H9 (cell line): Measurements from ENCODE around the gene RPRD1B. TPM values are rescaled to one million over a fixed set of nuclear protein-coding genes. Genes with fewer than 3 reads are reported as not detected.

ENCODE experiments used
- DNase-seq: peaks from one replicate; pipeline ENCODE4 v3.0.0-alpha.2; 2017
- H2AFZ ChIP-seq: one replicate; pipeline ENCODE4 v1.6.1; 2013; ENCODE audit warnings: mild to moderate bottlenecking, low read length, control low read depth, moderate library complexity
- H2AK5ac ChIP-seq: 2 replicates; pipeline ENCODE4 v1.6.1; 2013; ENCODE audit warnings: low read length, control low read depth, mixed read lengths; ENCODE audit not compliant: insufficient read length
- H2BK120ac ChIP-seq: one replicate; pipeline ENCODE4 v1.6.1; 2013; ENCODE audit warnings: low read depth, mild to moderate bottlenecking, low read length, control low read depth, inconsistent platforms; ENCODE audit not compliant: poor library complexity, severe bottlenecking
- H2BK12ac ChIP-seq: 2 replicates; pipeline ENCODE4 v1.6.1; 2013; ENCODE audit warnings: low read length, control low read depth, mixed read lengths, low read depth; ENCODE audit not compliant: insufficient read length
- H2BK15ac ChIP-seq: 2 replicates; pipeline ENCODE4 v1.6.1; 2013; ENCODE audit warnings: low read depth, low read length, control low read depth
- H2BK20ac ChIP-seq: one replicate; pipeline ENCODE4 v1.6.1; 2013; ENCODE audit warnings: low read depth, mild to moderate bottlenecking, low read length, control low read depth, inconsistent platforms; ENCODE audit not compliant: poor library complexity, severe bottlenecking
- H2BK5ac ChIP-seq: 2 replicates; pipeline ENCODE4 v1.6.1; 2013; ENCODE audit warnings: low read length, control low read depth, mixed read lengths; ENCODE audit not compliant: insufficient read length
- H3K14ac ChIP-seq: 2 replicates; pipeline ENCODE4 v1.6.1; 2013; ENCODE audit warnings: low read length, control low read depth; ENCODE audit not compliant: insufficient read depth
- H3K18ac ChIP-seq: 2 replicates; pipeline ENCODE4 v1.6.1; 2013; ENCODE audit warnings: low read depth, mild to moderate bottlenecking, mixed read lengths, low read length, control low read depth; ENCODE audit not compliant: insufficient read length
- H3K23ac ChIP-seq: 2 replicates; pipeline ENCODE4 v1.6.1; 2013; ENCODE audit warnings: low read length, control low read depth, mixed read lengths, low read depth; ENCODE audit not compliant: insufficient read length
- H3K23me2 ChIP-seq: 2 replicates; pipeline ENCODE4 v1.6.1; 2013; ENCODE audit warnings: low read depth, mild to moderate bottlenecking, mixed read lengths, low read length, control low read depth; ENCODE audit not compliant: insufficient read length, poor library complexity, severe bottlenecking
- H3K27ac ChIP-seq: 2 replicates; pipeline ENCODE4 v1.5.1; 2013; ENCODE audit warnings: low read length, control low read depth, mixed read lengths, low read depth; ENCODE audit not compliant: insufficient read length
- H3K27me3 ChIP-seq: 2 replicates; pipeline ENCODE4 v1.6.1; 2013; ENCODE audit warnings: low read length, control low read depth, inconsistent platforms; ENCODE audit not compliant: insufficient read depth
- H3K4ac ChIP-seq: 2 replicates; pipeline ENCODE4 v1.6.1; 2013; ENCODE audit warnings: low read depth, mild to moderate bottlenecking, control low read depth, inconsistent platforms, low read length, moderate library complexity
- H3K4me1 ChIP-seq: 2 replicates; pipeline ENCODE4 v1.6.1; 2013; ENCODE audit warnings: low read length, control low read depth, inconsistent platforms; ENCODE audit not compliant: insufficient read depth
- H3K4me2 ChIP-seq: 2 replicates; pipeline ENCODE4 v1.6.1; 2013; ENCODE audit warnings: low read length, control low read depth, mixed read lengths; ENCODE audit not compliant: insufficient read length, insufficient read depth
- H3K56ac ChIP-seq: 2 replicates; pipeline ENCODE4 v1.6.1; 2013; ENCODE audit warnings: low read depth, mild to moderate bottlenecking, mixed read lengths, low read length, control low read depth; ENCODE audit not compliant: insufficient read length
- H3K79me1 ChIP-seq: 2 replicates; pipeline ENCODE4 v1.6.1; 2013; ENCODE audit warnings: low read depth, mild to moderate bottlenecking, moderate library complexity, low read length, control low read depth, inconsistent platforms; ENCODE audit not compliant: insufficient read depth, poor library complexity, severe bottlenecking
- H3K79me2 ChIP-seq: 2 replicates; pipeline ENCODE4 v1.6.1; 2013; ENCODE audit warnings: low read length, control low read depth, inconsistent platforms; ENCODE audit not compliant: insufficient read depth
- H3K9ac ChIP-seq: 2 replicates; pipeline ENCODE4 v1.6.1; 2013; ENCODE audit warnings: low read length, control low read depth, mixed read lengths; ENCODE audit not compliant: insufficient read length; ENCODE audit errors: extremely low read depth
- H3K9me3 ChIP-seq: one replicate; pipeline ENCODE4 v1.6.1; 2013; ENCODE audit warnings: low read depth, low read length, inconsistent platforms; ENCODE audit not compliant: control insufficient read depth
- H3T11ph ChIP-seq: one replicate; pipeline ENCODE4 v1.6.1; 2013; ENCODE audit warnings: mild to moderate bottlenecking, low read length, control low read depth, inconsistent platforms
- H4K20me1 ChIP-seq: one replicate; pipeline ENCODE4 v1.6.1; 2013; ENCODE audit not compliant: control insufficient read depth, insufficient read length, insufficient read depth
- H4K5ac ChIP-seq: 2 replicates; pipeline ENCODE4 v1.6.1; 2013; ENCODE audit warnings: low read depth, mild to moderate bottlenecking, mixed read lengths, low read length, control low read depth; ENCODE audit not compliant: insufficient read length
- H4K8ac ChIP-seq: replicated peaks from 2 replicates; pipeline ENCODE4 v1.6.1; 2013; ENCODE audit warnings: low read length, control low read depth, mixed read lengths, low read depth; ENCODE audit not compliant: insufficient read length
- H4K91ac ChIP-seq: 2 replicates; pipeline ENCODE4 v1.6.1; 2013; ENCODE audit warnings: low read depth, mild to moderate bottlenecking, moderate library complexity, mixed read lengths, low read length, control low read depth; ENCODE audit not compliant: insufficient read length
- H3K27ac Mint-ChIP-seq, 3 experiments: 2 replicates in 2 of 3; 3 replicates in 1 of 3; pipeline ENCODE4 v1.8.0; 2020 to 2021; ENCODE audit warnings: mixed read lengths in 3 of 3, mild to moderate bottlenecking in 1 of 3, moderate library complexity in 1 of 3
- H3K27me3 Mint-ChIP-seq: 2 replicates; pipeline ENCODE4 v1.8.0; 2021; ENCODE audit warnings: low read depth, mild to moderate bottlenecking, moderate library complexity, mixed read lengths
- H3K36me3 Mint-ChIP-seq, 3 experiments: 2 replicates in 2 of 3; 3 replicates in 1 of 3; pipeline ENCODE4 v1.8.0; 2020 to 2021; ENCODE audit warnings: low read depth in 3 of 3, mixed read lengths in 3 of 3; ENCODE audit not compliant: insufficient read depth in 1 of 3
- H3K4me1 Mint-ChIP-seq, 2 experiments: 2 replicates each; pipeline ENCODE4 v1.8.0; 2020; ENCODE audit warnings: mixed read lengths in 2 of 2
- H3K4me3 Mint-ChIP-seq, 2 experiments: 2 replicates in 1 of 2; 3 replicates in 1 of 2; pipeline ENCODE4 v1.8.0; 2020 to 2021; ENCODE audit warnings: mild to moderate bottlenecking in 2 of 2, mixed read lengths in 2 of 2, moderate library complexity in 1 of 2
- H3K9me3 Mint-ChIP-seq, 2 experiments: 2 replicates in 1 of 2; 3 replicates in 1 of 2; pipeline ENCODE4 v1.8.0; 2020; ENCODE audit warnings: mild to moderate bottlenecking in 2 of 2, mixed read lengths in 2 of 2, moderate library complexity in 1 of 2
- WGBS: extraction: QIAGEN DNeasy Blood & Tissue Kit; methylation state at CpG from one replicate; pipeline ENCODE4 v1.1.7; 2013; ENCODE audit warnings: missing lambda C conversion rate, low lambda C conversion rate, mixed read lengths; ENCODE audit not compliant: insufficient read length; ENCODE audit errors: extremely low coverage; 5-methylcytosine and 5-hydroxymethylcytosine counted together
- total RNA-seq: library from RNA; stranded (reverse); gene quantifications from 2 replicates; pipeline ENCODE4 v1.2.1, GENCODE V29; 2021
- TF ChIP-seq, protein P1 (sequence below): fragments of 200-600 bp; sonication (generic); conservative IDR thresholded peaks from 3 replicates; pipeline ENCODE4 v1.8.0; 2021; ENCODE audit warnings: antibody characterized with exemption, mild to moderate bottlenecking

The RPRD1B gene
- total RNA-seq, 1 experiment from 2014 or later, result 34.3 TPM

DNA sequence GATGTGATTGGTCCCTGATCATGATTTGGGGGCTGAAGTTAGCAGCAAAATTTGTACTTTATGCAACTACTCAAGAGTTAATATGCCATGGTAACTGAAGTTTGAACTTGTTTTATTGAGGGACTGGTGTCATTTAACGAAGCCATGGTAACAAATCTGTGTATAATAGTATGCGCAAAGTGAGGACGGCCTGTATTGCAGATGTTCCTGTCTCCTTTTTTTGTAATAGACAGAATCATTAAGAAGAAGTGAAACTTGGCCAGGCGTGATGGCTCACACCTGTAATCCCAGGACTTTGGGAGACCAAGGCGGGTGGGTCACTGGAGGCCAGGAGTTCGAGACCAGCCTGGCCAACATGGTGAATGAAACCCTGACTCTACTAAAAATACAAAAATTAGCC is 22.3 kb downstream of the RPRD1B start:
- no peak overlapping the region for H2BK12ac ChIP-seq
- no peaks in the 10 kb centered on the region for H4K20me1 ChIP-seq
- H3K27me3 Mint-ChIP-seq, result no peaks in the 10 kb centered on the region
- no peak overlapping the region for H3K4me2 ChIP-seq
- H2BK120ac ChIP-seq, result no peak overlapping the region
- WGBS, result no CpG with 5 or more reads among the region's 6 CpGs
- H3K14ac ChIP-seq, result no peak overlapping the region
- no peak for DNase-seq
- no peak overlapping the region for H4K5ac ChIP-seq
- no peak overlapping the region for H4K91ac ChIP-seq
- H3K23me2 ChIP-seq, result no peaks in the 10 kb centered on the region
- no peak overlapping the region for H2AK5ac ChIP-seq
- no peak overlapping the region for H3K4ac ChIP-seq
- H2BK15ac ChIP-seq, result no peak overlapping the region
- H3K4me1 Mint-ChIP-seq, result 0 out of 4 replicates have a peak, but pooled peaks cover 0 to 2% of the 10 kb centered on the region in 2 experiments
- H3K9ac ChIP-seq, result no peak overlapping the region
- H3K36me3 Mint-ChIP-seq, result peaks cover 18 to 37% (median 19%) of the 10 kb centered on the region in 3 experiments; a peak in 6 of 7 replicates
- H3K27me3 ChIP-seq, result no peaks in the 10 kb centered on the region
- H3K9me3 ChIP-seq, result no peaks in the 10 kb centered on the region
- H3K18ac ChIP-seq, result no peak overlapping the region
- H3K56ac ChIP-seq, result no peak overlapping the region
- H3K27ac ChIP-seq, result no peak overlapping the region
- H3K27ac Mint-ChIP-seq, result no peak overlapping the region
- peaks cover 6% of the 10 kb centered on the region; the same call in 1 of the 2 replicates for H3K79me2 ChIP-seq
- no peaks in the 10 kb centered on the region for H3K4me1 ChIP-seq
- no peak overlapping the region for H3K4me3 Mint-ChIP-seq
- H2AFZ ChIP-seq, result no peak overlapping the region
- H3T11ph ChIP-seq, result no peak overlapping the region
- H3K79me1 ChIP-seq, result no peaks in the 10 kb centered on the region
- H3K23ac ChIP-seq, result no peak overlapping the region
- TF ChIP-seq, protein P1, sequence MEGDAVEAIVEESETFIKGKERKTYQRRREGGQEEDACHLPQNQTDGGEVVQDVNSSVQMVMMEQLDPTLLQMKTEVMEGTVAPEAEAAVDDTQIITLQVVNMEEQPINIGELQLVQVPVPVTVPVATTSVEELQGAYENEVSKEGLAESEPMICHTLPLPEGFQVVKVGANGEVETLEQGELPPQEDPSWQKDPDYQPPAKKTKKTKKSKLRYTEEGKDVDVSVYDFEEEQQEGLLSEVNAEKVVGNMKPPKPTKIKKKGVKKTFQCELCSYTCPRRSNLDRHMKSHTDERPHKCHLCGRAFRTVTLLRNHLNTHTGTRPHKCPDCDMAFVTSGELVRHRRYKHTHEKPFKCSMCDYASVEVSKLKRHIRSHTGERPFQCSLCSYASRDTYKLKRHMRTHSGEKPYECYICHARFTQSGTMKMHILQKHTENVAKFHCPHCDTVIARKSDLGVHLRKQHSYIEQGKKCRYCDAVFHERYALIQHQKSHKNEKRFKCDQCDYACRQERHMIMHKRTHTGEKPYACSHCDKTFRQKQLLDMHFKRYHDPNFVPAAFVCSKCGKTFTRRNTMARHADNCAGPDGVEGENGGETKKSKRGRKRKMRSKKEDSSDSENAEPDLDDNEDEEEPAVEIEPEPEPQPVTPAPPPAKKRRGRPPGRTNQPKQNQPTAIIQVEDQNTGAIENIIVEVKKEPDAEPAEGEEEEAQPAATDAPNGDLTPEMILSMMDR, result no peak
- no peak overlapping the region for H2BK20ac ChIP-seq
- no peak overlapping the region for H4K8ac ChIP-seq
- no peak overlapping the region for H2BK5ac ChIP-seq
- no peaks in the 10 kb centered on the region for H3K9me3 Mint-ChIP-seq
